ENCODE data around the gene PRSS21. TPM values are rescaled to one million over a fixed set of nuclear protein-coding genes. Genes with fewer than 3 reads are reported as not detected.

PRSS21 gene
- total RNA-seq, 1 donor from 2014 or later = not detected

GRCh38 chr16:2818272-2818876 is 1.3 kb downstream of the PRSS21 start:
- H3K9me3 ChIP-seq (ENCODE audit: control insufficient read depth in 3 of 3, low read length in 3 of 3) = no peaks in the 10 kb centered on the region
- no peak overlapping the region for H3K27ac ChIP-seq (ENCODE audit: low read depth, low read length)
- H3K36me3 ChIP-seq (ENCODE audit: control insufficient read depth in 3 of 3, insufficient read depth in 3 of 3, low read length in 3 of 3) = no peaks in the 10 kb centered on the region
- peaks cover 13 to 48% (median 33%) of the 10 kb centered on the region in 3 donors for H3K27me3 ChIP-seq (ENCODE audit: control insufficient read depth in 3 of 3, insufficient read depth in 3 of 3, low read length in 3 of 3)
- H3K4me3 ChIP-seq (ENCODE audit: low read length in 3 of 3) = no peak overlapping the region
- no peaks in the 10 kb centered on the region for H3K4me1 ChIP-seq (ENCODE audit: control insufficient read depth in 3 of 3, insufficient read depth in 3 of 3, low read length in 3 of 3)
- H3K9ac ChIP-seq (ENCODE audit: low read depth in 1 of 3, low read length in 3 of 3) = no peak overlapping the region

- peaks cover 12 to 48% (median 33%) of the 10 kb centered on the region in 3 donors for H3K27me3 ChIP-seq (ENCODE audit: control insufficient read depth in 3 of 3, insufficient read depth in 3 of 3, low read length in 3 of 3)
Measured at GRCh38 chr16:2819179-2819938, 2.3 kb downstream of the PRSS21 start.

GRCh38 chr16:2819939-2820835 is 3.1 kb downstream of the PRSS21 start:
- H3K27ac ChIP-seq (ENCODE audit: low read depth, low read length) = no peak overlapping the region
- H3K27me3 ChIP-seq (ENCODE audit: control insufficient read depth in 3 of 3, insufficient read depth in 3 of 3, low read length in 3 of 3) = peaks cover 7 to 44% (median 29%) of the 10 kb centered on the region in 3 donors
- H3K4me1 ChIP-seq (ENCODE audit: control insufficient read depth in 3 of 3, insufficient read depth in 3 of 3, low read length in 3 of 3) = no peaks in the 10 kb centered on the region
- H3K4me3 ChIP-seq (ENCODE audit: low read length in 3 of 3) = no peak overlapping the region
- no peaks in the 10 kb centered on the region for H3K36me3 ChIP-seq (ENCODE audit: control insufficient read depth in 3 of 3, insufficient read depth in 3 of 3, low read length in 3 of 3)
- H3K9me3 ChIP-seq (ENCODE audit: control insufficient read depth in 3 of 3, low read length in 3 of 3) = no peaks in the 10 kb centered on the region
- no peak overlapping the region for H3K9ac ChIP-seq (ENCODE audit: low read depth in 1 of 3, low read length in 3 of 3)

More at GRCh38 chr16:2819179-2819938, 2.3 kb downstream of the PRSS21 start:
- no peak overlapping the region for H3K27ac ChIP-seq (ENCODE audit: low read depth, low read length)
- H3K4me3 ChIP-seq (ENCODE audit: low read length in 3 of 3) = no peak overlapping the region
- no peaks in the 10 kb centered on the region for H3K9me3 ChIP-seq (ENCODE audit: control insufficient read depth in 3 of 3, low read length in 3 of 3)
- H3K9ac ChIP-seq (ENCODE audit: low read depth in 1 of 3, low read length in 3 of 3) = no peak overlapping the region
- no peaks in the 10 kb centered on the region for H3K4me1 ChIP-seq (ENCODE audit: control insufficient read depth in 3 of 3, insufficient read depth in 3 of 3, low read length in 3 of 3)
- H3K36me3 ChIP-seq (ENCODE audit: control insufficient read depth in 3 of 3, insufficient read depth in 3 of 3, low read length in 3 of 3) = no peaks in the 10 kb centered on the region

GRCh38 chr16:2820836-2821486 is 3.9 kb downstream of the PRSS21 start:
- Histone ChIP-seq H3K27ac (ENCODE audit: low read depth, low read length) (no peak overlapping the region), H3K27me3 (ENCODE audit: control insufficient read depth in 3 of 3, insufficient read depth in 3 of 3, low read length in 3 of 3) (peaks cover 7 to 39% (median 27%) of the 10 kb centered on the region in 3 donors), H3K9ac (ENCODE audit: low read depth in 1 of 3, low read length in 3 of 3) (no peak overlapping the region), H3K36me3 (ENCODE audit: control insufficient read depth in 3 of 3, insufficient read depth in 3 of 3, low read length in 3 of 3) (no peaks in the 10 kb centered on the region), H3K4me3 (ENCODE audit: low read length in 3 of 3) (no peak overlapping the region), H3K9me3 (ENCODE audit: control insufficient read depth in 3 of 3, low read length in 3 of 3) (no peaks in the 10 kb centered on the region), H3K4me1 (ENCODE audit: control insufficient read depth in 3 of 3, insufficient read depth in 3 of 3, low read length in 3 of 3) (no peaks in the 10 kb centered on the region)

GRCh38 chr16:2821487-2822157 is 4.6 kb downstream of the PRSS21 start:
- peaks cover 7 to 37% (median 27%) of the 10 kb centered on the region in 3 donors for H3K27me3 ChIP-seq (ENCODE audit: control insufficient read depth in 3 of 3, insufficient read depth in 3 of 3, low read length in 3 of 3)
- no peak overlapping the region for H3K27ac ChIP-seq (ENCODE audit: low read depth, low read length)

GRCh38 chr16:2822158-2822495 is 5.1 kb downstream of the PRSS21 start:
- Histone ChIP-seq H3K4me1 (ENCODE audit: control insufficient read depth in 3 of 3, insufficient read depth in 3 of 3, low read length in 3 of 3) (no peaks in the 10 kb centered on the region), H3K9me3 (ENCODE audit: control insufficient read depth in 3 of 3, low read length in 3 of 3) (no peaks in the 10 kb centered on the region), H3K36me3 (ENCODE audit: control insufficient read depth in 3 of 3, insufficient read depth in 3 of 3, low read length in 3 of 3) (no peaks in the 10 kb centered on the region), H3K27me3 (ENCODE audit: control insufficient read depth in 3 of 3, insufficient read depth in 3 of 3, low read length in 3 of 3) (peaks cover 7 to 33% (median 27%) of the 10 kb centered on the region in 3 donors), H3K27ac (ENCODE audit: low read depth, low read length) (no peak overlapping the region), H3K4me3 (ENCODE audit: low read length in 3 of 3) (no peak overlapping the region), H3K9ac (ENCODE audit: low read depth in 1 of 3, low read length in 3 of 3) (no peak overlapping the region)

More at GRCh38 chr16:2821487-2822157, 4.6 kb downstream of the PRSS21 start:
- Histone ChIP-seq H3K4me3 (ENCODE audit: low read length in 3 of 3) (no peak overlapping the region), H3K36me3 (ENCODE audit: control insufficient read depth in 3 of 3, insufficient read depth in 3 of 3, low read length in 3 of 3) (no peaks in the 10 kb centered on the region), H3K9ac (ENCODE audit: low read depth in 1 of 3, low read length in 3 of 3) (no peak overlapping the region), H3K4me1 (ENCODE audit: control insufficient read depth in 3 of 3, insufficient read depth in 3 of 3, low read length in 3 of 3) (no peaks in the 10 kb centered on the region), H3K9me3 (ENCODE audit: control insufficient read depth in 3 of 3, low read length in 3 of 3) (no peaks in the 10 kb centered on the region)

GRCh38 chr16:2822496-2822895 is 5.5 kb downstream of the PRSS21 start:
- Histone ChIP-seq H3K9ac (ENCODE audit: low read depth in 1 of 3, low read length in 3 of 3) (no peak overlapping the region), H3K27me3 (ENCODE audit: control insufficient read depth in 3 of 3, insufficient read depth in 3 of 3, low read length in 3 of 3) (peaks cover 7 to 34% (median 27%) of the 10 kb centered on the region in 3 donors), H3K4me1 (ENCODE audit: control insufficient read depth in 3 of 3, insufficient read depth in 3 of 3, low read length in 3 of 3) (no peaks in the 10 kb centered on the region), H3K9me3 (ENCODE audit: control insufficient read depth in 3 of 3, low read length in 3 of 3) (no peaks in the 10 kb centered on the region), H3K27ac (ENCODE audit: low read depth, low read length) (no peak overlapping the region), H3K36me3 (ENCODE audit: control insufficient read depth in 3 of 3, insufficient read depth in 3 of 3, low read length in 3 of 3) (no peaks in the 10 kb centered on the region), H3K4me3 (ENCODE audit: low read length in 3 of 3) (no peak overlapping the region)

GRCh38 chr16:2824626-2825025 is 7.6 kb downstream of the PRSS21 start:
- Histone ChIP-seq H3K4me3 (ENCODE audit: low read length in 3 of 3) (no peak overlapping the region), H3K9ac (ENCODE audit: low read depth in 1 of 3, low read length in 3 of 3) (no peak overlapping the region), H3K27ac (ENCODE audit: low read depth, low read length) (no peak overlapping the region), H3K36me3 (ENCODE audit: control insufficient read depth in 3 of 3, insufficient read depth in 3 of 3, low read length in 3 of 3) (no peaks in the 10 kb centered on the region), H3K9me3 (ENCODE audit: control insufficient read depth in 3 of 3, low read length in 3 of 3) (no peaks in the 10 kb centered on the region), H3K4me1 (ENCODE audit: control insufficient read depth in 3 of 3, insufficient read depth in 3 of 3, low read length in 3 of 3) (no peaks in the 10 kb centered on the region), H3K27me3 (ENCODE audit: control insufficient read depth in 3 of 3, insufficient read depth in 3 of 3, low read length in 3 of 3) (peaks cover 6 to 37% (median 33%) of the 10 kb centered on the region in 3 donors)

GRCh38 chr16:2825049-2825742 is 8.2 kb downstream of the PRSS21 start:
- no peak overlapping the region for H3K4me3 ChIP-seq (ENCODE audit: low read length in 3 of 3)
- H3K27me3 ChIP-seq (ENCODE audit: control insufficient read depth in 3 of 3, insufficient read depth in 3 of 3, low read length in 3 of 3) = peaks cover under 1 to 37% (median 34%) of the 10 kb centered on the region in 3 donors
- H3K4me1 ChIP-seq (ENCODE audit: control insufficient read depth in 3 of 3, insufficient read depth in 3 of 3, low read length in 3 of 3) = no peaks in the 10 kb centered on the region
- H3K27ac ChIP-seq (ENCODE audit: low read depth, low read length) = no peak overlapping the region
- no peaks in the 10 kb centered on the region for H3K36me3 ChIP-seq (ENCODE audit: control insufficient read depth in 3 of 3, insufficient read depth in 3 of 3, low read length in 3 of 3)
- no peaks in the 10 kb centered on the region for H3K9me3 ChIP-seq (ENCODE audit: control insufficient read depth in 3 of 3, low read length in 3 of 3)
- H3K9ac ChIP-seq (ENCODE audit: low read depth in 1 of 3, low read length in 3 of 3) = no peak overlapping the region

Measured in skeletal muscle tissue (tissue), 4 donors.